DOHH2 (cell line): ENCODE results near the gene ARL4D.

Experiments
- CTCF ChIP-seq: fragments of 200-600 bp; sonication (generic); IDR thresholded peaks from one replicate; pipeline ENCODE4 v1.5.1; 2014; ENCODE audit warnings: antibody characterized with exemption, mild to moderate bottlenecking, low read depth, low read length; ENCODE audit not compliant: poor library complexity, severe bottlenecking
- EZH2phosphoT487 ChIP-seq: fragments of 200-600 bp; sonication (generic); IDR thresholded peaks from 2 replicates; pipeline ENCODE4 v1.6.1; 2017; ENCODE audit warnings: borderline replicate concordance, mild to moderate bottlenecking, antibody characterized with exemption, low read length, moderate library complexity, mixed read lengths

DNA sequence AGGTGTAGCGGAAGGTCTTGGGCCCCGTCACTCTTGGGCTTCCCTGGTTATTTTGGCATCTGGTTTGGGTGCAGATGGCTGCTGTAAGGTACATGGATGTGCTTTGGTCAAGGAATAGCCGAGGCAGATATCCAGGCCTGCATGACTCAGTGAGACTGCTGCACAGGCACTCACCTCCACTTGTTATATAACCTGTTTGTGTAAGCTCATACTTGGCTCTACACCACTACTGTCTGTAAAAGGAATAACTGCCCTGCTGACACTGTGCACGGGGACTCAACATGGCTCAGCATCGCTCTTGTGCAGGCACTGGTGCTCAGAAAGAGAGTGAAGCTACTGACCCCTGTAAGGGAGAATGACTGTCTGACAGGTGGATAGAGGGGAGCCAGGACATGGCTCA is 42.3 kb upstream of the ARL4D start:
- TF ChIP-seq CTCF (no peak), EZH2phosphoT487 (no peak)
